HepG2 (cell line): Measurements from ENCODE around the gene TRIM31. TPM values are rescaled to one million over a fixed set of nuclear protein-coding genes. Genes with fewer than 3 reads are reported as not detected.

ENCODE experiments used
- ATF7 ChIP-seq, 2 experiments: fragments of 450-650 bp in 1 of 2; sonication (generic) in 1 of 2; formaldehyde crosslinking in 1 of 2; IDR thresholded peaks; 2 replicates each; pipeline versions ENCODE4 v1.4.0 to v1.6.1; 2016 to 2020; ENCODE audit warnings: antibody characterized with exemption in 1 of 2, mild to moderate bottlenecking in 1 of 2, missing genetic modification reagents in 1 of 2
- BHLHE40 ChIP-seq: IDR thresholded peaks from 2 replicates; pipeline ENCODE4 v1.6.1; 2011; ENCODE audit warnings: low read length, improper control_type of control experiment
- HNF4A ChIP-seq: sonication (generic); formaldehyde crosslinking; IDR thresholded peaks from 2 replicates; pipeline ENCODE4 v1.4.0; 2020; ENCODE audit warnings: missing genetic modification reagents
- HOXA3 ChIP-seq: sonication (generic); formaldehyde crosslinking; IDR thresholded peaks from 2 replicates; pipeline ENCODE4 v1.5.0; 2020; ENCODE audit warnings: missing genetic modification reagents
- IRF2 ChIP-seq: IDR thresholded peaks from 2 replicates; pipeline ENCODE4 v1.6.1; 2018; ENCODE audit warnings: missing genetic modification reagents, missing compliant biosample characterization
- JUN ChIP-seq: sonication (generic); formaldehyde crosslinking; IDR thresholded peaks from 2 replicates; pipeline ENCODE4 v1.4.0; 2020; ENCODE audit warnings: mild to moderate bottlenecking, missing genetic modification reagents
- KDM4B ChIP-seq: sonication (generic); formaldehyde crosslinking; IDR thresholded peaks from 2 replicates; pipeline ENCODE4 v1.4.0; 2020; ENCODE audit warnings: missing genetic modification reagents
- MED8 ChIP-seq: sonication (generic); formaldehyde crosslinking; IDR thresholded peaks from 2 replicates; pipeline ENCODE4 v1.8.1; 2023; ENCODE audit warnings: mild to moderate bottlenecking, missing genetic modification reagents; ENCODE audit not compliant: insufficient replicate concordance
- NPAS2 ChIP-seq: sonication (generic); formaldehyde crosslinking; IDR thresholded peaks from 2 replicates; pipeline ENCODE4 v1.8.0; 2022; ENCODE audit warnings: mild to moderate bottlenecking, missing genetic modification reagents, borderline replicate concordance
- RAD21 ChIP-seq: fragments of 450-650 bp; formaldehyde crosslinking; IDR thresholded peaks from 2 replicates; pipeline ENCODE4 v1.5.0; 2020; ENCODE audit warnings: mild to moderate bottlenecking
- TGIF2 ChIP-seq: IDR thresholded peaks from 2 replicates; pipeline ENCODE4 v1.6.1; 2016; ENCODE audit warnings: control low read depth, missing compliant biosample characterization
- WIZ ChIP-seq: sonication (generic); formaldehyde crosslinking; IDR thresholded peaks from 2 replicates; pipeline ENCODE4 v1.5.1; 2020; ENCODE audit warnings: mild to moderate bottlenecking, missing genetic modification reagents
- ZBTB8A ChIP-seq: sonication (generic); formaldehyde crosslinking; IDR thresholded peaks from 2 replicates; pipeline ENCODE4 v1.4.0; 2020; ENCODE audit warnings: mild to moderate bottlenecking, low read depth, missing genetic modification reagents, borderline replicate concordance
- ZFP90 ChIP-seq: sonication (generic); formaldehyde crosslinking; IDR thresholded peaks from 2 replicates; pipeline ENCODE4 v1.8.0; 2022; ENCODE audit warnings: missing genetic modification reagents, mild to moderate bottlenecking, inconsistent platforms, borderline replicate concordance
- ZFYVE20 ChIP-seq: sonication (generic); formaldehyde crosslinking; IDR thresholded peaks from 2 replicates; pipeline ENCODE4 v1.8.0; 2023; ENCODE audit warnings: low read depth, mild to moderate bottlenecking, moderate library complexity, missing genetic modification reagents, borderline replicate concordance
- ZKSCAN5 ChIP-seq: sonication (generic); formaldehyde crosslinking; IDR thresholded peaks from 2 replicates; pipeline ENCODE4 v1.5.1; 2020; ENCODE audit warnings: mild to moderate bottlenecking, missing genetic modification reagents
- ZNF101 ChIP-seq: sonication (generic); formaldehyde crosslinking; IDR thresholded peaks from 2 replicates; pipeline ENCODE4 v1.4.0; 2020; ENCODE audit warnings: mild to moderate bottlenecking, low read depth, missing genetic modification reagents, borderline replicate concordance
- ZNF430 ChIP-seq: sonication (generic); formaldehyde crosslinking; IDR thresholded peaks from 2 replicates; pipeline ENCODE4 v1.9.0; 2021; ENCODE audit warnings: mild to moderate bottlenecking, missing genetic modification reagents
- ZNF431 ChIP-seq: sonication (generic); formaldehyde crosslinking; IDR thresholded peaks from 2 replicates; pipeline ENCODE4 v1.9.0; 2022; ENCODE audit warnings: missing genetic modification reagents, low read depth, mild to moderate bottlenecking, borderline replicate concordance
- ZNF713 ChIP-seq: sonication (generic); formaldehyde crosslinking; IDR thresholded peaks from 2 replicates; pipeline ENCODE4 v1.4.0; 2020; ENCODE audit warnings: mild to moderate bottlenecking, missing genetic modification reagents
- ZNF761 ChIP-seq: sonication (generic); formaldehyde crosslinking; conservative IDR thresholded peaks from 2 replicates; pipeline ENCODE4 v1.4.0; 2020; ENCODE audit warnings: mild to moderate bottlenecking, missing genetic modification reagents
- ZNF788 ChIP-seq: sonication (generic); formaldehyde crosslinking; IDR thresholded peaks from 2 replicates; pipeline ENCODE4 v1.5.0; 2020; ENCODE audit warnings: mild to moderate bottlenecking, missing genetic modification reagents, borderline replicate concordance
- ZZZ3 ChIP-seq: sonication (generic); formaldehyde crosslinking; IDR thresholded peaks from 2 replicates; pipeline ENCODE4 v1.4.0; 2020; ENCODE audit warnings: missing genetic modification reagents, mild to moderate bottlenecking, borderline replicate concordance
- polyA plus RNA-seq, 8 experiments: library from polyadenylated mRNA; depleted of rRNA in 3 of 8; stranded (reverse) in 7 of 8; unstranded in 1 of 8; fragments of >200 nt; fragmentation: Illumina TruSeq in 4 of 8; extraction: Trizol in 4 of 8; gene quantifications; 2 replicates each; pipeline versions ENCODE4 v1.2.1 to v1.2.3, GENCODE V29; 2011 to 2016; ENCODE audit warnings: low read depth in 4 of 8, missing spikeins in 1 of 8, mixed read lengths in 1 of 8; ENCODE audit not compliant: insufficient read depth in 1 of 8
- total RNA-seq, 5 experiments: library from RNA; depleted of rRNA; stranded (reverse); fragments of >200 nt; fragmentation: Illumina TruSeq; extraction: Trizol; gene quantifications; 2 replicates each; pipeline ENCODE4 v1.2.3, GENCODE V29; 2016; ENCODE audit warnings: low read depth in 1 of 5
- TF ChIP-seq, protein P1 (sequence below): sonication (generic); formaldehyde crosslinking; IDR thresholded peaks from 2 replicates; pipeline ENCODE4 v1.5.0; 2020; ENCODE audit warnings: missing genetic modification reagents
- TF ChIP-seq, protein P2 (sequence below): sonication (generic); formaldehyde crosslinking; IDR thresholded peaks from 2 replicates; pipeline ENCODE4 v1.4.0; 2020; ENCODE audit warnings: missing genetic modification reagents, mild to moderate bottlenecking, borderline replicate concordance
- TF ChIP-seq, protein P3 (sequence below): sonication (generic); formaldehyde crosslinking; IDR thresholded peaks from 2 replicates; pipeline ENCODE4 v1.8.0; 2022; ENCODE audit warnings: mild to moderate bottlenecking, missing genetic modification reagents; ENCODE audit not compliant: insufficient replicate concordance

TRIM31 gene
- total and polyA plus RNA-seq, 2 of the 13 experiments (the other 11 are each of a cell fraction or from before 2014, with no cell fraction given), result 0.13 to 0.51 TPM

DNA sequence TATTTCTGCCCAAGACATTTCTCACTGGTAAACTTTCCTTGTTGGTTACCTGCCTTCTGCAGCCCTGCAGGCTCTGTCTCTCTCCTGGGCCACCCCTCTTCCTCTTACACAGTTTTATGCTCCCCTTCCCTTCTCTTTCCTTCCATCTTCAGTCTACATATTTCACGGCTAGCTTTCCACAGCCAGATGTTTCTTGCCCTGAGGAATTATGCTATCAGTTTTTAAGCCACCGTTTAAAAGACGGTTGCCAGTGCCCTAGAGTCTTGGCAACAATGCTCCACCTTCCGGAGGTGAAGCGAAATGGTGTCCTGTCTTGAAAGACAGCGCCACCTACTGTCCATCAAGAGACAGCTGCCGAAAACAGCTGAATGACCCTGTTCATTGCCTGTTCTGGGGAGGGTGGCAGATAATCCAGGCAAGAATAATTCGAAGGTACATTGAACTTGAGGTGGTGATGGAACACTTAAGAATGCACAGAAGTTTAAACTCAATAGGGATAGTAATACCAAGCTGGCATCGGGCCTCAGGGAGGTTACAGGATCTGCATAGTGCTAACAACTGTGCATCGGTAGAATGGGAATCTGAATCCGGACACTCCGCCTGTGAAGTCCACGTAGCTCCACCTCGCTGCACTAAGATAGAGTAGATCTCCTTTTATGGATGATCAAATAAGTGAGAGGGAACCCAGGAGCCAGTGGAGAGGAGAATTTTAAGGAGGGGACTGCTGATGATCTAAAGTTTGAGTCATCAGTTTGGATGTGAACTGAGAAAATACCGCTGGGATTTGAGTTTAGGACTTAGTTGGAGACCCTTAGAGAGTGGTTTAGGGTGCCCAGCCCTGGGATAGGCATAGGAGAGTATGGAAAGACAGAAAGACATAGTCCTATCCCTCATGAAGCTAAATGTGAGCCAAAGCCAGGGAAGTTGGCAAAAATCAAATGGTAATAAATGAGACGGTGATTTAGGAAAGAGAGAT is 18.3 kb upstream of the TRIM31 start (continued):
- TF ChIP-seq ZNF101 (no peak), ZNF431 (CRISPR knock-in tag) (no peak), HNF4A (CRISPR knock-in tag) (no peak), WIZ (CRISPR knock-in tag) (no peak), NPAS2 (CRISPR knock-in tag) (no peak), BHLHE40 (no peak), KDM4B (peak; percentile 82; the same call in 1 of the 2 replicates), ZNF761 (CRISPR knock-in tag) (no peak), MED8 (CRISPR knock-in tag) (no peak), ZNF713 (CRISPR knock-in tag) (no peak), IRF2 (CRISPR knock-in tag) (peak; percentile 82; the same call in 1 of the 2 replicates), ZBTB8A (CRISPR knock-in tag) (no peak), ZFYVE20 (CRISPR knock-in tag) (no peak), ZZZ3 (no peak), ZNF430 (CRISPR knock-in tag) (no peak), JUN (CRISPR knock-in tag) (no peak), RAD21 (CRISPR knock-in tag) (peak; percentile 90), HOXA3 (CRISPR knock-in tag) (peak; percentile 63; the same call in 1 of the 2 replicates), ZNF788 (no peak; the same call in 1 of the 2 replicates), ATF7 (IDR thresholded peaks at IDR 0.05) (no peak), ATF7 (CRISPR knock-in tag; IDR thresholded peaks at IDR 0.05) (no peak), TGIF2 (CRISPR knock-in tag) (0 out of 2 replicates have a peak, but pooled peaks have one; percentile 53), ZKSCAN5 (no peak), ZFP90 (no peak)
- TF ChIP-seq, protein P1, sequence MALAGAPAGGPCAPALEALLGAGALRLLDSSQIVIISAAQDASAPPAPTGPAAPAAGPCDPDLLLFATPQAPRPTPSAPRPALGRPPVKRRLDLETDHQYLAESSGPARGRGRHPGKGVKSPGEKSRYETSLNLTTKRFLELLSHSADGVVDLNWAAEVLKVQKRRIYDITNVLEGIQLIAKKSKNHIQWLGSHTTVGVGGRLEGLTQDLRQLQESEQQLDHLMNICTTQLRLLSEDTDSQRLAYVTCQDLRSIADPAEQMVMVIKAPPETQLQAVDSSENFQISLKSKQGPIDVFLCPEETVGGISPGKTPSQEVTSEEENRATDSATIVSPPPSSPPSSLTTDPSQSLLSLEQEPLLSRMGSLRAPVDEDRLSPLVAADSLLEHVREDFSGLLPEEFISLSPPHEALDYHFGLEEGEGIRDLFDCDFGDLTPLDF (CRISPR knock-in tag), result no peak
- TF ChIP-seq, protein P2, sequence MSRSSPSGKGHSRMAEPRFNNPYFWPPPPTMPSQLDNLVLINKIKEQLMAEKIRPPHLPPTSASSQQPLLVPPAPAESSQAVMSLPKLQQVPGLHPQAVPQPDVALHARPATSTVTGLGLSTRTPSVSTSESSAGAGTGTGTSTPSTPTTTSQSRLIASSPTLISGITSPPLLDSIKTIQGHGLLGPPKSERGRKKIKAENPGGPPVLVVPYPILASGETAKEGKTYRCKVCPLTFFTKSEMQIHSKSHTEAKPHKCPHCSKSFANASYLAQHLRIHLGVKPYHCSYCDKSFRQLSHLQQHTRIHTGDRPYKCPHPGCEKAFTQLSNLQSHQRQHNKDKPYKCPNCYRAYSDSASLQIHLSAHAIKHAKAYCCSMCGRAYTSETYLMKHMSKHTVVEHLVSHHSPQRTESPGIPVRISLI, result no peak
- TF ChIP-seq, protein P3, sequence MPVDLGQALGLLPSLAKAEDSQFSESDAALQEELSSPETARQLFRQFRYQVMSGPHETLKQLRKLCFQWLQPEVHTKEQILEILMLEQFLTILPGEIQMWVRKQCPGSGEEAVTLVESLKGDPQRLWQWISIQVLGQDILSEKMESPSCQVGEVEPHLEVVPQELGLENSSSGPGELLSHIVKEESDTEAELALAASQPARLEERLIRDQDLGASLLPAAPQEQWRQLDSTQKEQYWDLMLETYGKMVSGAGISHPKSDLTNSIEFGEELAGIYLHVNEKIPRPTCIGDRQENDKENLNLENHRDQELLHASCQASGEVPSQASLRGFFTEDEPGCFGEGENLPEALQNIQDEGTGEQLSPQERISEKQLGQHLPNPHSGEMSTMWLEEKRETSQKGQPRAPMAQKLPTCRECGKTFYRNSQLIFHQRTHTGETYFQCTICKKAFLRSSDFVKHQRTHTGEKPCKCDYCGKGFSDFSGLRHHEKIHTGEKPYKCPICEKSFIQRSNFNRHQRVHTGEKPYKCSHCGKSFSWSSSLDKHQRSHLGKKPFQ (CRISPR knock-in tag), result no peak
